Skeletal muscle tissue (tissue), 4 donors: Measurements from ENCODE around the gene LCN6. TPM values are rescaled to one million over a fixed set of nuclear protein-coding genes. Genes with fewer than 3 reads are reported as not detected.
A peak's percentile ranks its signal among the peaks of the same experiment; 100 is the strongest.

Experiments
- H3K27ac ChIP-seq: one replicate; pipeline ENCODE4 v1.7.0; 2013; ENCODE audit warnings: mild to moderate bottlenecking, low read depth, low read length, inconsistent platforms
- H3K27me3 ChIP-seq, 3 donors: one replicate each; pipeline ENCODE4 v1.7.0; 2013; ENCODE audit warnings: low read length in 3 of 3; ENCODE audit not compliant: control insufficient read depth in 3 of 3, insufficient read depth in 3 of 3
- H3K36me3 ChIP-seq, 3 donors: one replicate each; pipeline ENCODE4 v1.7.0; 2013; ENCODE audit warnings: low read length in 3 of 3; ENCODE audit not compliant: control insufficient read depth in 3 of 3, insufficient read depth in 3 of 3
- H3K4me1 ChIP-seq, 3 donors: one replicate each; pipeline ENCODE4 v1.7.0; 2013; ENCODE audit warnings: low read length in 3 of 3, mild to moderate bottlenecking in 3 of 3; ENCODE audit not compliant: control insufficient read depth in 3 of 3, insufficient read depth in 3 of 3
- H3K4me3 ChIP-seq, 3 donors: one replicate each; pipeline ENCODE4 v1.7.0; 2013; ENCODE audit warnings: low read length in 3 of 3
- H3K9ac ChIP-seq, 3 donors: one replicate each; pipeline ENCODE4 v1.7.0; 2013; ENCODE audit warnings: low read length in 3 of 3, mild to moderate bottlenecking in 3 of 3, moderate library complexity in 2 of 3, low read depth in 1 of 3
- H3K9me3 ChIP-seq, 3 donors: one replicate each; pipeline ENCODE4 v1.7.0; 2013; ENCODE audit warnings: low read length in 3 of 3; ENCODE audit not compliant: control insufficient read depth in 3 of 3
- total RNA-seq: library from RNA; depleted of rRNA; stranded (reverse); fragments of >200 nt; gene quantifications from one replicate; pipeline ENCODE4 v1.2.3, GENCODE V29; 2014
- donor health status: Osteomylitis.

Gene LCN6
- total RNA-seq, 1 donor from 2014 or later = not detected

- H3K9ac ChIP-seq = peak overlapping the region in 1 of 3 donors; percentile 45
- peaks cover 36 to 42% (median 39%) of the 10 kb centered on the region in 3 donors for H3K36me3 ChIP-seq
- no peak overlapping the region for H3K4me3 ChIP-seq
- H3K4me1 ChIP-seq = peaks cover 19 to 42% (median 36%) of the 10 kb centered on the region in 3 donors
- H3K9me3 ChIP-seq = no peaks in the 10 kb centered on the region
- peaks cover 0 to 7% (median 3%) of the 10 kb centered on the region in 3 donors for H3K27me3 ChIP-seq
- no peak overlapping the region for H3K27ac ChIP-seq
Measured at GRCh38 chr9:136721339-136722092, 26.8 kb downstream of the LCN6 start.

- Histone ChIP-seq H3K36me3 (peaks cover 30 to 36% (median 33%) of the 10 kb centered on the region in 3 donors), H3K27ac (no peak overlapping the region)
Measured at GRCh38 chr9:136720898-136721338, 27.4 kb downstream of the LCN6 start.

GRCh38 chr9:136720251-136720897, 28.0 kb downstream of the LCN6 start:
- Histone ChIP-seq H3K36me3 (peaks cover 25 to 31% (median 28%) of the 10 kb centered on the region in 3 donors), H3K9ac (peak overlapping the region in 1 of 3 donors; percentile 25), H3K4me1 (peaks cover 8 to 34% (median 27%) of the 10 kb centered on the region in 3 donors), H3K9me3 (no peaks in the 10 kb centered on the region), H3K27me3 (peaks cover 6 to 12% (median 9%) of the 10 kb centered on the region in 3 donors), H3K4me3 (no peak overlapping the region), H3K27ac (no peak overlapping the region)

More at GRCh38 chr9:136720898-136721338, 27.4 kb downstream of the LCN6 start:
- Histone ChIP-seq H3K27me3 (peaks cover 3 to 8% (median 7%) of the 10 kb centered on the region in 3 donors), H3K4me1 (peaks cover 13 to 36% (median 30%) of the 10 kb centered on the region in 3 donors), H3K4me3 (no peak overlapping the region), H3K9me3 (no peaks in the 10 kb centered on the region), H3K9ac (peak overlapping the region in 1 of 3 donors; percentile 45)

- Histone ChIP-seq H3K9ac (no peak overlapping the region), H3K4me3 (no peak overlapping the region), H3K36me3 (peaks cover 17 to 24% (median 19%) of the 10 kb centered on the region in 3 donors), H3K27me3 (peaks cover 15 to 22% (median 19%) of the 10 kb centered on the region in 3 donors), H3K4me1 (peaks cover 11 to 40% (median 34%) of the 10 kb centered on the region in 3 donors), H3K9me3 (no peaks in the 10 kb centered on the region), H3K27ac (no peak overlapping the region)
Measured at GRCh38 chr9:136719195-136719880, 29.0 kb downstream of the LCN6 start.

- no peak overlapping the region for H3K4me3 ChIP-seq
- peaks cover 11 to 47% (median 38%) of the 10 kb centered on the region in 3 donors for H3K4me1 ChIP-seq
- no peaks in the 10 kb centered on the region for H3K9me3 ChIP-seq
- peaks cover 9 to 16% (median 11%) of the 10 kb centered on the region in 3 donors for H3K36me3 ChIP-seq
- no peak overlapping the region for H3K27ac ChIP-seq
- H3K27me3 ChIP-seq = peaks cover 23 to 30% (median 24%) of the 10 kb centered on the region in 3 donors
- no peak overlapping the region for H3K9ac ChIP-seq
Measured at GRCh38 chr9:136718345-136719194, 29.8 kb downstream of the LCN6 start.

- H3K36me3 ChIP-seq = peaks cover 0 to 5% (median 0%) of the 10 kb centered on the region in 3 donors
- H3K9me3 ChIP-seq = no peaks in the 10 kb centered on the region
- no peak overlapping the region for H3K4me3 ChIP-seq
- H3K27ac ChIP-seq = no peak overlapping the region
- peaks cover 29 to 37% (median 33%) of the 10 kb centered on the region in 3 donors for H3K27me3 ChIP-seq
- peaks cover 11 to 41% (median 40%) of the 10 kb centered on the region in 3 donors for H3K4me1 ChIP-seq
- no peak overlapping the region for H3K9ac ChIP-seq
Measured at GRCh38 chr9:136717399-136717798, 30.9 kb downstream of the LCN6 start.

- Histone ChIP-seq H3K36me3 (no peaks in the 10 kb centered on the region), H3K9ac (peak overlapping the region in 1 of 3 donors; percentile 50), H3K9me3 (no peaks in the 10 kb centered on the region), H3K4me1 (peaks cover 9 to 32% (median 27%) of the 10 kb centered on the region in 3 donors), H3K4me3 (no peak overlapping the region), H3K27ac (no peak overlapping the region), H3K27me3 (peaks cover 38 to 44% (median 43%) of the 10 kb centered on the region in 3 donors)
Measured at GRCh38 chr9:136714893-136715274, 33.4 kb downstream of the LCN6 start.

GRCh38 chr9:136714096-136714892, 34.0 kb downstream of the LCN6 start:
- H3K9me3 ChIP-seq = no peaks in the 10 kb centered on the region
- no peak overlapping the region for H3K27ac ChIP-seq
- peaks cover 41 to 43% (median 43%) of the 10 kb centered on the region in 3 donors for H3K27me3 ChIP-seq
- peak overlapping the region in 1 of 3 donors; percentile 50 for H3K9ac ChIP-seq
- H3K36me3 ChIP-seq = no peaks in the 10 kb centered on the region
- no peak overlapping the region for H3K4me3 ChIP-seq
- H3K4me1 ChIP-seq = peaks cover 9 to 30% (median 25%) of the 10 kb centered on the region in 3 donors
